Hematopoietic multipotent progenitor cell treated with erythropoietin and hydrocortisone succinate and interleukin-3 and kit ligand, for 17 days (in vitro differentiated cells): ENCODE results near the gene ATG16L1.

Experiments used
- DNase-seq: peaks from one replicate; pipeline ENCODE4 v3.0.0-alpha.2; 2015; ENCODE audit warnings: low spot score

ATG16L1 gene

DNA sequence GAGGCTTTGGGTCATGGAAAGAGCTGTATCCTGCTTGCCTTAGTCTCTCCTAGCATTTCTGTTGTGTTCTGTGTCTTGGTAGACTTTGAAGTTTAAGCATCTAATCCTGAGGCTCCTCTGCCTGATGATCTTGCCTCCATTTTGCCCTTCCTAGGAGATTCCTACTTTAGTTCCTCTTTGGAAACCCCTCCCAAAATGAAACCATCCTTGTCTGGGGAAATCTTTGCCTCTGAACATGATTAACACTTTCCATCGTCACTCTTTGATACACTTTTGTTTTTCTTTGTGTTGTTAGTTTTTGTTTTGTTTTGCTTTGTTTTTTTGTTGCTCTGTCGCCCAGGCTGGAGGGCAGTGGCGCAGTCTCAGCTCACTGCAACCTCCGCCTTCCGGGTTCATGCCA lies 9.2 kb downstream of the ATG16L1 start:
- DNase-seq, result no peak

DNA sequence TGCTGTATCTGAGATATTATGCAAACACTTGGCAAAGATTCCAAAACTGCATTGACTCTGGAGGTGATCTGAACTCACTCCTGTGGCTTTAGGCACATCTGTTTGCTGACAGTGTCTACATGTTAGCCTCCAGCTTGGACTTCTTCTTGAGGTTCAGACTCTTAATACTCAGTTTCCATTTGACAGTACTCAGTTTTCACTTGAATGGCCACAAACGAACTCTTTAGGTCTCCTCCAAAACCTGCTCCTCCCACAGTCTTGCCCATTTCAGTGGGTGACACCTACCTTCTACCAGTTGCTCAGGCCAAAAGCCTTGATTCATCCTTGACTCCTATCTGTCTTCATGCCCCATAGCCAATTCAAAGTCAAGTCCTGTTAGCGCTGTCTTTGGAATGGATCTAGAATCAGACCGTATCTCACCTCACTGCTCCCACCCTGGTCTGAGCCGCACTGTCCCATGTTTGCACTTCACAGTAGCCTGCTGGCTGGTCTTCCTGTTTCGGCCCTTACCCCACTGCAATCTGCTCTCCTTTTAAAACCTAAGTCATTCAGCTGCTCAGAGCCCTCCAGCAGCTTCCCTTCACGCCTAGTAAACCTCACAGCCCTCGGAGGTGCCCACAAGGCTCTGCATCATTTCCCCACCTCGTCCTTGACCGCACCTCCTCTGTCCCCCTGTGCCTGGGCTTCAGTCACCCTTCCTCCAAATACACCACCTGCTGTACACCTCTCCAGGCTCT lies 10.5 kb downstream of the ATG16L1 start:
- DNase-seq, result no peak

DNA sequence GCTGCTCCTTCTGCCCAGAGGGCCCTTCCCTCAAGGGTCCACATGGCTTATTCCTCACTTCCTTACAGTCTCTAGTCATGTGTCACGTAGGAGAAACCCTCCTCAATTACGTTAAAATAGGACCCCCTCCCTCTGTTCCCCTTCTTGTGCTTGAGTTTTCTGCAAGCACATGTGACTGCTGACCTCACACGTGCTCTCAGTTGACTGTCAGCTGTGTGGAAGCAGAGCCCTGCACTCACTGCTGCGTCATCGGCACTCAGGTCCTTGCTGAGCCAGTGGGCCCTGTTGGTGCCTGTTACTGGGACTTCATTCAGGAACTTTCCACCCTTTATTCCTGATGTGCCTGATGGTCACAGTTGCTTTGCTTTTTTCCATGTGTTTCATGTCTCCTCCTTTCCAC lies 11.1 kb downstream of the ATG16L1 start:
- no peak for DNase-seq

DNA sequence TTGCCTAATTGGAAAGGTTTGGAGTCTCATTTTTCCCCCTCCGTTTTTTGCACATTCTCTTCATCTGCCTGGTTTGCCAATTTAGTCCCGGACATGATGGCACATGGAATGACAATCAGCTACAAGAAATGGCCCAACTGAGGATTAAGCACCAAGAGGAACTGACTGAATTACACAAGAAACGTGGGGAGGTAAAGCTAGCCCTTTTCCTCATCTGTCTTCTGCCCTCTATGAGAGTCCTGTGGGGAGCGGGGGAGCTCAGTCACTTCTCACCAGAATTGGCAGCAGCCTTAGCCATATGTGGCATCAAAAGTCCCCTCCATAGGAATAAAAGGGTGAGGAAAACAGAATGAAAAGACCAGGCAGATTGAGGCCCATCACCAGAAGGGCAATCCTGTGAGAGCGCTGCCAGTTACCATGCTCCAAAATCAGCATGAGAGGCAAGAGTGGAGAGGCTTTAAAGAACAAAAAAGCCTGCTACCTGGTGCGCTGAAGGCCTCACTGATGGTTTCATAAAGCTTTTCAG lies 11.6 kb downstream of the ATG16L1 start:
- no peak for DNase-seq

DNA sequence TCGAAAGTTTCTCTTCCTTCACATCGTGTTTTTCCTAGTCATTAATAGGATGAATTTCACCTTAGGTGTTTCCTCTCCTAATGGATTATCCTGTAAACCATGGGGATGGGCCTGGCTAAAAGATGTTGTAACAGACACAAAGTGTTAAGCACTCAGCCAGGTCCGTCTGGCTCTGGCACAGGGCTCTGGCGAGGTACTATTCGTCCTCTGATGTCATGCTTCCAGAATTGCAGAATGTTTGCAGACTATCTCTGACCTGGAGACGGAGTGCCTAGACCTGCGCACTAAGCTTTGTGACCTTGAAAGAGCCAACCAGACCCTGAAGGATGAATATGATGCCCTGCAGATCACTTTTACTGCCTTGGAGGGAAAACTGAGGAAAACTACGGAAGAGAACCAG lies 13.2 kb downstream of the ATG16L1 start:
- DNase-seq, result no peak

DNA sequence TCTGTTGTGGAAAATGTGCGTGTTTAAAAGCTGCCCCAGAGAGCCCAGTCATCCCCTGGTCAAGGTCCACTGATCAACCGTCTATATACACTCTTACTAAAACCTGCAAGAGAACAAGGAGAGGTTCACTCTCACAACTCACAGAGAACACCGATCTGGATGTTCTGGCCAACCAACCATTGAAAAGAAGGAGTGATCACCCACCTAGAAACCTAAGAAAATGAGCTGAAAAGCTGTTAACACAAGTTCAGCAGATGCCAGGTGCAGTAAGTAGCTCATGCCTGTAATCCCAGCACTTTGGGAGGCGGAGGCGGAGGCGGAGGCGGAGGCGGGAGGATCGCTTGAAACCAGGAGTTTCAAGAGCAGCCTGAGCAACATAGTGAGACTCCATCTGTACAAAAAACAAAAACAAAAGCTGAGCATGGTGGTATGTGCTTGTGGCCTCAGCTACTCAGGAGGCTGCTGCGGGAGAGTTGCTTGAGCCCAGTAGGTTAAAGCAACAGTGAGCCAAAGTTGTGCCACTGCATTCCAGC lies 14.5 kb downstream of the ATG16L1 start:
- no peak for DNase-seq

DNA sequence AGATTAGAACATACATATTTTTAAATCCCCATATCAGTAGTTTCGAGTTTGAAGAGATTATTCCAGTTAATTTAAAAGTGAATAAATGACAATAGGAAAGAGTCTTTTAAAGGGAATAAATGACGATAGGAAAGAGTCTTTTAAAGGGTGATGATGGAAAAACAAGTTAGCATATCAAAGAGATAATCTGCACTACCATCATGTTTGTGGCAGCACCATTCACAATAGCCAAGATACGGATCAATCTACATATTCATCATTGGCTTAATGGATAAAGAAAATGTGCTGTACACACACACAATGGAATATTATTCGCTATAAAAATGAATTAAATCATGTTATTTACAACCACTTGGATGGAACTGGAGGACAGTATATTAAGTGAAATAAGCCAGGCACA lies 15.0 kb downstream of the ATG16L1 start:
- no peak for DNase-seq

DNA sequence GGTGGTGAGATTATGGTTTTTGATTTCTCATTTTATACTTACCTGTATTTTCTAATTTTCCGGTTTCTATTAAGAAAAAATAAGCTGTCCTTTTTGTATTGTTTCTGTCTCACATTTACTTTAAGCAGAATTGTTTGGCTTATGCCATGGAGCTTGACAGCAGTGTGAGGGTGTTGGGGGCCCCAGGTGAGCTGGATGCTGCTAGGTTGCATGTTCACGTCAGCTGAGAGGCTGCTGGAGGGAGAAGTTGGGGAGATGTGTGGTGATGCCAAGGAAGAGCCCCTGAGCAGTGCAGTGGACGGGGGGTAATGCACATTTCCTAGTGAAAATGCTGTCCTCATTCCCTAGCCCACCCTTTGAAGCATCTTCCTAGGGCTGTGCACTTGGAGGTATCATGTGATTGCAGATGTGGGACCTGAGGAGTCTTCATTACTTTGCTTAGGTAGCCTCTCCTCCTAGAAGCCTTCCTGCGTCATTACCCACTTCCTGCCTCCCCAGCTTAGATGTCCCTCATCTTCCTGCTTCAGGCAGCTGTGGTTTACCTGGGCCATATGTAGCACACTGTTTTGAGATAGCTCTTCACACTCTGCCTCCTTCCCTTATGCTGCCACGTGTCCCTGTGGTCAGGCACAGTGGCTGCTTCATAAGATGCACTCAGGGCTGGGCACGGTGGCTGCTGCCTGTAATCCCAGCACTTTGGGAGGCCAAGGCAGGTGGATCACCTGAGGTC lies 16.2 kb downstream of the ATG16L1 start:
- DNase-seq, result no peak

DNA sequence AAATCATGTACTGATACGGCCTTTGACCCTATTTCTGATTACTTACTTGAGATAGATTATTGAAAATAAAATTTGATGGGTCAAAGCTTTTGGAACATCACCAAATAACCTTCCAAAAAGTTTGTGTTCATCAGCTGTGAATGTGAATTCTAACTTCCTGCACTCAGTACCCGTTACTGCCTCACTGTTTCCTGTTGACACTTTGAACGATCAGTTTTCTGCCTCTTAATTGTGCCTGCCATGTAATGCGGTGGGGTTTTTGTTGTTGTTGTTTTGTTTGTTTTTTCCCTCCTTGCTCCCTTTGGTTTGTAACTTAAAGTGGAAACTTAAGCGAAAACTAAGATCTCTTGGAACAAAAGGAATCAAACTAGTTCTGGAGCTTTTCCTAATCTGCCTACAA lies 18.9 kb downstream of the ATG16L1 start:
- no peak for DNase-seq

DNA sequence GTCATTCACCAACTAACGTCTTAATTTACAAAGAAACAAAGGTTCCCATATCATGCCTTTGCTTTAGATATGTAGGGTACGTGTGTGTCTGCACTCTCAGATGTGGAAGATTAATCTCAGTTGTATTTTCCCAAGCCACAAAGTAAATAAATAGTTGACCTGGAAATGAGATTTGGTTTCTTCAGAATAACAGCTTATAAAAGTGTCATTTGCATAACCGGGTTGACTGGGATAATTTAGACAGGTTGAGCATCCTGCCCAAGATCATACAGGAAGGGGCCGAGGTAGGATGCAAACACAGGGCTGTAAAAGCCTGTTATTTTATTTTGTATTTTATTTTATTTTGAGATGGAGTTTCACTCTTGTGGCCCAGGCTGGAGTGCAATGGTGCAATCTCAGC lies 19.5 kb downstream of the ATG16L1 start:
- DNase-seq, result no peak

DNA sequence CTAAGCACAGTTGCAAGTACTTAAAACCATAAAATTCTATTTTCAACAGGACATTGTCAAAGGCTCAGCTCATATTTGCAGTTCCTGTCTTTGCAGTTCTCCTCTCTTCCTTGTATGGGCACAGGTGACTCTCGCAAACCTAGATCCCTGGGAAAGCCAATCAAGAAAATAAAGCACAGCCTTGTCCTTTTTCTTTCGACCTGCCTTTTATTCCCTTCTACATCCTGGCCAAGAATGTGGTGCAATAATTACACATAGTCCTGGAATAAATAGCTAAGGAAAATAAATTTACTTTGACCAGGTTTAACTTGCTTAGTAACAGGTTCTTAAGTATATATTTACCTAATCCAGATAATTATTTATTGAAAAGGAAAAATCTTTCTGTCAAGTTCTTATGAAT lies 20.2 kb downstream of the ATG16L1 start:
- no peak for DNase-seq

DNA sequence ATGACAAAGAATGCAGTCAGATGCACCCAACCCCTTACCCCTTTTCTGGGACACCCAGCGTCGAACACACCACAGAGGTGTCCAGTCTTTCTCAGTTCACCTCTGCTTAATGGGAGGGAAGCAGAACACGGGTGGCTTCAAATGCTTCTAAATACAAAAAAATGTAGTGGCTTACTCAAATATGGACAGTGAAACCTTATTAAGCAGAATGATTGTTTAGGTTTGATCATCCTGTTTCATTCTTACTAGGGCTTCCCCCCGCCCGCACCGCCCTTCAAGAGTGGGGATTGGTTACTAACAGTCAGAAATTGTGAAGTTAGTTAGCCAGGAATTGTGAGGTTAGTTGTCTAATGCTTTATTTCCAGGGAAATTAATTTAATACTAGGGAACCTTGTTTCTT lies 21.6 kb downstream of the ATG16L1 start:
- DNase-seq, result no peak

DNA sequence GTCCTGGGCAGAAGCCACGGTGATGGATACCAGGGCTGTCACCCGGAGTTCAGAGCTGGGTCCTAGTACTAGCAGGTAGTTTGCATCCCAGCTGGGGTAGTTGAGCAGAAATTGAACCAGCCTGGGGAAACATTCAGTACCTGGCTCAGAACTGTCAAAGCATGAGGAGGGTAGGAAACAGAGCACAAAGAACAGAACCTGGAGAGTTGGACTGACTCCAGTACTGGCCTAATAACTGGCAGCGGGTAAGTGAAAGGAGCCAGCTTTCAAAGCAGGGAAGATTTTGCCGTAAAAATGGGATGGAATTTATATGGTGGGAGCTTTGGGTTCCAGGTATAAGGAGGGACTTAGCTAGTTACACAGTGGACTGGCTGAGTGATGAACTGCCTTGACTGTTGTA lies 23.8 kb downstream of the ATG16L1 start:
- DNase-seq, result no peak

DNA sequence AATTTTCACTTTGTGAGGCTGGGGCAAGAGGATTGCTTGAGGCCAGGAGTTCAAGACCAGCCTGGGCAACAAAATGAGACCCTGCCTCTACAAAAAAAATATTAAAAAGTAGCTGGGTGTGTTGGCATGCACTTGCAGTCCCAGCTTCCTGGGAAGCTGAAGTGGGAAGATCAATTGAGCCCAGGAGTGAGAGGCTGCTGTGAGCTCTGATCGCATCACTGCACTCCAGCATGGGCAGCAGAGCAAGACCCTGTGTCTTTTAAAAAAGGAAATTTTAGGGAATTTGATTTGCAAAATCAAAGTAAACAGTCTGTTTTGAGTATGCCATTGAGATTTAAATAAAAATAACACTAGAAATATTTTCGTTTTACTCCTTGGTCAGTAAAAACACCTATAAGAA lies 27.4 kb downstream of the ATG16L1 start:
- no peak for DNase-seq

DNA sequence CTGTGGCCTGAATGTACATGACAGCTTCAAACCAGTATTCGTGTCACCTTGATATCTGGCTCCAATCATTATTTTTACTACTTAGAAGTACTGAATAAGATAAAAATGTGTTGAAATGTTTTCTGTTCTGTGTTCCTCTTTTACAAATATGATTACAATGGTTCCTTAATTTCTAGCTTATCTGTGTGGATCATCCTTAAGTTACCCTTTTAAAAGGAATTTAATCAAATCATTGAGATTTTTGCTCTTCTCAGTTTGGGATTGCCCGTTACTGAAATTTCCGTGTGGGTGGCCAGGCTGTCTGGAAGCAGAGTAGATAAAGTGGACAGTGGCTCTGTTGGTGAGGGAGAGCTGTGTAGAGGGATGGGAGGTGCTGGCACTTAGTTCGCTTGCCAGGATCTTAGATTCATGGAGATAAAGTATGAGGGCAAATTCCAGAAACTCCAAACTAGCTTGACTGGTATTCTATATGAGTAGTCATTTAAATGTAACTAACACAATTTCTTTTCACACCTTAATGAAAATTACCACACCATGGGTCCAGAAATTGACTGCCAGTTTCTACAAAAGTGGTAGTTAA lies 28.7 kb downstream of the ATG16L1 start:
- DNase-seq, result no peak

DNA sequence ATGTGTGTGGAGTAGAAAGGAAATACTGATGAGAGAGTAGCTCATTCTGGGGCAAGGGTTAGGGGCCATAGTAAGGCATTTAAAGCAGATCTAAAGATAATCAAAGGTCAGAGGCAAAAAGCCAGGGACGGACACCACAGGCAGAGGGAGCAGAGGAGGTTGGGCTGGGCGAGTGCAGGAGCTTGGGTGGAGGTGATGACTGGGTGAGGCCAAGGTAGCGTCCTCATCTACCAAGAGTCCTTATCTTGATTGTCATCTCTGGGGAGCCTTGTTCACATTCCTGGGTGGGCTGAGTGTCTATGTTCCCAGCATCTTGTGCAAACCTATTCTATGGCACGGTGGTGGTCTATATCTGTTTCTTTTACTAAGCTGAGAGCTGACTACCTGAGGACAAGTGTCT lies 30.1 kb downstream of the ATG16L1 start:
- no peak for DNase-seq

DNA sequence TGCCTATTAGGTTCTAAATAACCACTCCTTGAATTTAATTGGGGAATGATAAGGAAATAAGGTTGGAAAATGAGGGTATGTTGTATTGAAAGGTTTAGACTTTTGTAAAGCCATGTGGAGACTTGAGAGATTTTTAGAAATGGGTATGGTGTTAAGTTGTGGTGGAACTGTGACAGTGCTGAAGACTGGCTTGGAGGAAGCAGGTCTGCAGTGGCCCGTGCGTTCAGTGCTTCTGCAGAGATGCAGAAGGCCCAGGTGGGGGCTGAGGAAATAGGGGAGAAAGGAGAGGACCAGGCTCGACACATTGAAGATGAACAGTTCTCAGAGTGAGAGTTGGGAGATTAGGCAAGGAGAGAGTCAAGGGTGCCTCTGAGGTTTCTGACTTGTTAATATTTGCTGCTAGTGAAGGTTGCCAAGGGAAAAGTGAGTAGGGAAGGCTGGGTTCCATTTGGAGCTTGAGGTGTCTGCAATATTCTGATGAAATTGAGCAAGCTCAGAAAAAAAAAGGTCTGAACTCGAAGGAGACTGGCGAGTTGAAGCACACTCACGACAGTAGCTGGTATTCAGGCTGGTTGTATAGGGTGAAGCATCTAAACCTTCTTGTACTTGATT lies 30.6 kb downstream of the ATG16L1 start:
- no peak for DNase-seq

DNA sequence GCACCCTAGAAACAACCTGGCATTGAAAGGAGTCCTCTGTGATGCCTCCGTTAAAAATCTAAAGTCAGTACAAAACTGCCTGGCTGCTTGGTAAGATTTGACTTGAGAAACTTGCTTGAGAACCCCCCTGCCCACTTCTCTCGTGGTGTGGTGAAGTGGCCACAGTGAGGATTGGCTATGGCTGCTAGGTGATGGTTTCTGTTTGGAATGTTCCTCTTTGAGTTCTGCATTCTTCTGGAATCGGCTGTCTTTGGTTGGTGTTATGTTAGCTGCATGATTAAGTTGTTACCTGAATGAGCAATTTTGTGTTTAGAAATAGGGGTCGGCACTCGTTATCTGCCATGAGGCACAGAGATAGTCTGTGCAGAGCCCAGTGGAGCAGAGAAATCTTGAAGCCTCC lies 34.4 kb downstream of the ATG16L1 start:
- no peak for DNase-seq

DNA sequence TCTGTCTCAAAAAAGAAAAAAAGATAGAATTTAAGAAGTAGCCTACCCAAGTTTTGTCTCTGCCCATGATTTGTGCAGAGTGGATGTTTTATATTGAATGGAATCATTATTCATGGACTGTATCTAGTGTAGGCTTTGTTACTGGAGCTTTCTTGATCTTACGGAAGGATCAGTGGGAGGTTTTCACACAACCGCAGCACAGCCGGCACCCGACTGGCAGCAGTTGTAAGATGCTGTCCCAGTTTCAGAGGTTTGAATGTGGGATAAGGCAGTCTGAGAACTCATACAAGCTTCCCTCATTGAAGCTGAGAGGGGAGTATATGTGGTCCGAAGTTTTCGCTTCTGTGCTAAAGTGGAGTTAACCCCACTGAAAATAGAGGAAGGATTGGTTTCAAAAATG lies 36.4 kb downstream of the ATG16L1 start:
- no peak for DNase-seq

DNA sequence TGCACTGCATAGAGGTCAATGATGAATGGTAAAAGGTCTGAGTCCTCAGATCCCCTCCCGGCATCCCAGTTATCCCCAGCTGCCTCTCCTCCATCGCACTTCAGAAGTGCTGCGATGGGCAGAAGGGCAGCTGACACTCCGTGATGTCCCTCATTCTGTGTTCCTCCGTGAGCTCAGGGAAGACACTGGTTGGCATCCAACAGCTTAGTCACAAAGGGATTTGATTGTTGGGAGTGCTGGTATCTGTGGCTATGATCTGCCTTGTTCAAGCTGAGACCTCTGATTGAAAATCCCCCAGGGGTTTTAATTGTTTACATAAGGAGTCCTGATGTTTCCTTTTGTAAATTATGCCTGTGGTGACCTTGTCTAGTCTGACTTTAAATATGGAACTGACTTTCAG lies 37.2 kb downstream of the ATG16L1 start:
- no peak for DNase-seq

DNA sequence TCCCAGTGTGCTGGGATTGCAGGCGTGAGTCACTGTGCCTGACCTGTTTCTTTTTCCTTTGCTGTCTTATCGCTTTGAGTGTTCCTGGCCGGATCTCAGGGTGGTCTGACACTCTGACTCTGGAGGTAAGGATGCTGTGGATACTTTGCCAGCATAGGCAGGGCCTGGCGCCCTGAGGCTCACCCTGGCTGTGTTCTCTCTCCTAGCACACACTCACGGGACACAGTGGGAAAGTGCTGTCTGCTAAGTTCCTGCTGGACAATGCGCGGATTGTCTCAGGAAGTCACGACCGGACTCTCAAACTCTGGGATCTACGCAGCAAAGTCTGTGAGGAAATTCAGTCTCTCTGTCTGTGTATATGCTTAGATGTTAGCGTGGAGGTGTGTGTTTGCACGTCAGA lies 38.2 kb downstream of the ATG16L1 start:
- DNase-seq, result no peak

DNA sequence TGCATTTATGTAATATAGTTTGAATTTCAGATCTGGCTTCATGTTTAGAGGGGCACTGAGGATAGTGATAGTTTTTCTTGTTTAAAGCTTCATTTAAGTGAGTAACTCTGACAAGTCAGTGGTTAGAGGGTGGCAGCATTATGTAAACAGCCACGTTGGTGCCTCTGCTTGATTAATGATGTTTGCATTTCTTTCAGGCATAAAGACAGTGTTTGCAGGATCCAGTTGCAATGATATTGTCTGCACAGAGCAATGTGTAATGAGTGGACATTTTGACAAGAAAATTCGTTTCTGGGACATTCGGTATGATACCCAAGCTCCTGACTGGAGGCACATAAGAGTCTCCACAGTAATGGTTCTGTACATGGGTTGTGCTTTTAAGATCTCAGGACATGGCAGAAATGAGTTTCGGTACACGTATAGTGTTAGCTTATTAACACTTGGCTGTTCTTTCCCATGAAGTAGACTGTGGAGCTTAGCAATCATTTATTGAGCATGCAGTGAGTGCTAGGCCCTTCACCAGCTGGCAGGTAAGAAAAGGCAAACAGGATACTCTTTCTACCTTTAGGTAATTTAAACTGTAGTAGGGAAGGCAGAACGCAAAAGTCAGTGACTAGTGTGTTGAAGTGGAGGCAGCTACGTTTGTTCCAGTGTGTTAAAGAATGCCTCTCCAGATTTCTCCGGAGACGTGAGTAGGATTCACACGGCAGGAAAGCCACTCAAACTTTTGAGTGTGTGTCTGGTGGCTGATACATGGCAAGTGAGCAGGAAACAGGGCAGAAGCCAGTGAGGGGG lies 38.8 kb downstream of the ATG16L1 start:
- no peak for DNase-seq
